Mucosa of descending colon (tissue), 3 donors: ENCODE data around the gene MNAT1. TPM values are rescaled to one million over a fixed set of nuclear protein-coding genes. Genes with fewer than 3 reads are reported as not detected.

ENCODE experiments used
- ATAC-seq: fragments of 200-7000 bp; cut with Tn5 transposase; one replicate; pipeline ENCODE4 v1.9.1; 2020; ENCODE audit warnings: mild to moderate bottlenecking, moderate library complexity
- DNase-seq, 3 donors: peaks; one replicate each; pipeline ENCODE4 v3.0.0-alpha.2; 2020
- H3K36me3 ChIP-seq: fragments of 200-600 bp; one replicate; pipeline ENCODE4 v1.8.0; 2021; ENCODE audit warnings: low read depth, mild to moderate bottlenecking
- H3K4me1 ChIP-seq: fragments of 200-600 bp; one replicate; pipeline ENCODE4 v1.8.0; 2021; ENCODE audit warnings: low read depth, mild to moderate bottlenecking
- H3K4me3 ChIP-seq: fragments of 200-600 bp; one replicate; pipeline ENCODE4 v1.8.0; 2021; ENCODE audit warnings: mild to moderate bottlenecking
- H3K9me3 ChIP-seq: fragments of 200-600 bp; one replicate; pipeline ENCODE4 v1.8.0; 2021; ENCODE audit warnings: mild to moderate bottlenecking
- intact Hi-C, 2 donors: fragments of 100-400 bp; cut with DNase I in 1 of 2; cut with micrococcal nuclease in 1 of 2; formaldehyde crosslinking; loops; one replicate each; pipeline versions ENCODE4 v1.11.0 to v1.11.1; 2022; cut with DNase I, micrococcal nuclease
- total RNA-seq, 3 donors: library from RNA; stranded (reverse); fragmentation: NEBNext Ultra II Directional in 2 of 3; extraction: Animal tissue kit (Norgen Biotek cat#: 25700) in 2 of 3; gene quantifications; one replicate each; pipeline versions ENCODE4 v1.2.1 to v1.2.4, GENCODE V29; 2021 to 2023
- TF ChIP-seq, protein P1 (sequence below): fragments of 200-600 bp; IDR thresholded peaks from one replicate; pipeline ENCODE4 v1.8.0; 2022; ENCODE audit warnings: antibody characterized with exemption, mild to moderate bottlenecking
- donor health status: DM: no; HTN: no; CAD: no; lungs with moderate emphysema.
- donor health status: DM: no; HTN: no; CAD: no.
- donor health status: DM: no; HTN: yes; CAD: no.

The MNAT1 gene
- total RNA-seq, 3 donors from 2014 or later, result 13.4 to 19.8 (median 14.3) TPM

DNA sequence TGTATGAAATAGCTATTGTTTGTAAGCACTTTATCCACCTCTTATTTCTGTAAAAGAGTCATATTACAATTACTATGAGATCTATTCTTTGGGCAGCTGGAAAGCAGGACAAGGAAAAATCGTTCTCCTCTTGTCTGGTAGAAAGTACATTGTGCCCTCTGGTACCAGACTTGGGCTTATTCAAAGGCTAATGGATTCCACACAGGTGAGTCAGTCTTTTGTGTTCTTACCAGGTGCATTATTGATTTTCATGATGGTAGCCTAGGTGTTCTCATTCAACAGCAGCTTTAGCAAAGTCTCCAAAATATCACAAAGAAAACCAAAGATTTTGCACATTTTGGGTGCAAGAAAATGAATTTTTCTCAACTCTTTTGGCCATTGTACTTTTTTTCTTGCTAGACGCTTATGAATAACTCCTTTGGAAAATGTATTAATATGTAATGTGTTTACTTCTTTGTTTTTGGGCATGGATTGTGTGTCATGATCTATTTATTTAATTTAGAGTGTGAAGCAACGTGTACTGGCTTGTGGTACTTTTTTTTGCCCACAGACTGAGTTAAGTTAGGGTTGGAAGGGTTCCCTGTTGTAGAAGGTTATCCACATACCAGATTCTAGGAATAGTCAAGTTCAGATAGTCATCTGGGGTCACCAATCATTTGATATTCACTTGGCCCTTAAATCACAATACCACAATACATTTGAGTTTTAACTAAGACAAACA lies 26.2 kb downstream of the MNAT1 start:
- TF ChIP-seq, protein P1, sequence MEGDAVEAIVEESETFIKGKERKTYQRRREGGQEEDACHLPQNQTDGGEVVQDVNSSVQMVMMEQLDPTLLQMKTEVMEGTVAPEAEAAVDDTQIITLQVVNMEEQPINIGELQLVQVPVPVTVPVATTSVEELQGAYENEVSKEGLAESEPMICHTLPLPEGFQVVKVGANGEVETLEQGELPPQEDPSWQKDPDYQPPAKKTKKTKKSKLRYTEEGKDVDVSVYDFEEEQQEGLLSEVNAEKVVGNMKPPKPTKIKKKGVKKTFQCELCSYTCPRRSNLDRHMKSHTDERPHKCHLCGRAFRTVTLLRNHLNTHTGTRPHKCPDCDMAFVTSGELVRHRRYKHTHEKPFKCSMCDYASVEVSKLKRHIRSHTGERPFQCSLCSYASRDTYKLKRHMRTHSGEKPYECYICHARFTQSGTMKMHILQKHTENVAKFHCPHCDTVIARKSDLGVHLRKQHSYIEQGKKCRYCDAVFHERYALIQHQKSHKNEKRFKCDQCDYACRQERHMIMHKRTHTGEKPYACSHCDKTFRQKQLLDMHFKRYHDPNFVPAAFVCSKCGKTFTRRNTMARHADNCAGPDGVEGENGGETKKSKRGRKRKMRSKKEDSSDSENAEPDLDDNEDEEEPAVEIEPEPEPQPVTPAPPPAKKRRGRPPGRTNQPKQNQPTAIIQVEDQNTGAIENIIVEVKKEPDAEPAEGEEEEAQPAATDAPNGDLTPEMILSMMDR, result no peak
- no peak for ATAC-seq
- DNase-seq, result no peak

DNA sequence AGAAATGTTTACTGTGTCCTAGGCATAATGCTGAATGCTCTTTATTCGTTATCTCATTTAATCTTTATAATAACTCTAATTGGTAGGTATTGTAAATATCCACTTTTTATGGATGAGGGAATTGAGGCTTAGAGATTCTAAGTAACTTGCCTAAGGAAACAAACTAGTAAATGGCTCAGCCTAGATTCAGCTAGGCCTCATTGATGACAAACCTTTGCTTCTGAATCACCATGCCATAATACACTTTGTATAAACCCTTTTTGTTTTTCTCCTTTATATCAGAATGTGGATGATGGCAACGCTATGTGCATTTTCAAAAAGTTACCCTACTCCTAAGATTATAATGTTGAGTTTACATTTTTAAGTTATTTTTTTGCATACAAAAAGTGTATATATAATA lies 34.0 kb downstream of the MNAT1 start:
- Histone ChIP-seq H3K4me1 (no peaks in the 10 kb centered on the region), H3K9me3 (no peaks in the 10 kb centered on the region), H3K4me3 (no peak overlapping the region), H3K36me3 (no peaks in the 10 kb centered on the region)
- TF ChIP-seq, protein P1, result no peak
- DNase-seq, result no peak
- intact Hi-C loops, result no loop called here
- no peak for ATAC-seq

More for the DNA sequence above, 26.2 kb downstream of the MNAT1 start:
- no peak overlapping the region for H3K4me3 ChIP-seq
- H3K4me1 ChIP-seq, result no peaks in the 10 kb centered on the region
- no peaks in the 10 kb centered on the region for H3K9me3 ChIP-seq
- intact Hi-C loops, result no loop called here
- no peaks in the 10 kb centered on the region for H3K36me3 ChIP-seq

DNA sequence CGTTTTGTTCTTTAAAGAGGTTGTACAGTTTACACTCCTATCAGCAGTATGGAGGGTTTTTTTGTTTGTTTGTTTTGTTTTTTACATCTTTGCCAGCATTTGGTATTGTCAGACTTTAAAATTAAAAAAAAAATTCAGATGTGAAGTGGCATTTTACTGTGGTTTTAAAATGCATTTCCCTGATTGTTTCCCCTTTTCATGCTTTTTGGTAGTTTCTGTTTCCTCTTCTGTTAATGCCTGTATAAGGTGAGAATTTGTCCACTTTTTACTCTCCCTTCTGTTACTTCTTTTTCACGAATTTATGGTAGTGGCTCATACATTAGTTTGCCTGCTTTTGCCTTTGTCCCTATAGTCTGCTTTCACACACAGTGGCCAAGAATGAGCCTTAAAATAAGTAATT lies 36.6 kb downstream of the MNAT1 start:
- H3K36me3 ChIP-seq, result no peaks in the 10 kb centered on the region
- no peak overlapping the region for H3K4me3 ChIP-seq
- ATAC-seq (no peak), DNase-seq (no peak)
- intact Hi-C loops, result no loop called here
- H3K4me1 ChIP-seq, result no peaks in the 10 kb centered on the region
- TF ChIP-seq, protein P1, result no peak
- no peaks in the 10 kb centered on the region for H3K9me3 ChIP-seq

DNA sequence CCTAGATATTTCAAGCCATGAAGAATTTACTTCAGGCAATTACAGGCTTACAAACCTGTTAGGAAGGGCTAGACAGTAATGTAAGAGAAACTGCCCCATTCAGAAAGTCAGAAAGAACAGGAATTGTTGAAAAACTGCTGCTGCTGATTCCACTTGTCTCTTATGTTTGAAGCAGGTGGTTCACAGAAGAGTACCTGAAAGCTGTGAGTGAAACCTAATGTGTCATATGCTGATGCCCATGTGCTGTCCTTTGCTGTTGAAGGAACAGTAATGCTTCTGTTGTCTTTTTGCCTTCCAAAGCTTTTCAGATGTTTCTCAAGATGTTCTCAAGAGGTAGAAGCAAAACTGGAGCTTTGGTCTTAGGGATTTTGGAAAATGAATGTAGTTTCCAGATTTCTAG lies 39.0 kb downstream of the MNAT1 start:
- TF ChIP-seq, protein P1, result no peak
- intact Hi-C loops, result no loop called here
- ATAC-seq (no peak), DNase-seq (no peak)
- no peaks in the 10 kb centered on the region for H3K36me3 ChIP-seq
- H3K9me3 ChIP-seq, result no peaks in the 10 kb centered on the region
- H3K4me3 ChIP-seq, result no peak overlapping the region
- no peaks in the 10 kb centered on the region for H3K4me1 ChIP-seq

DNA sequence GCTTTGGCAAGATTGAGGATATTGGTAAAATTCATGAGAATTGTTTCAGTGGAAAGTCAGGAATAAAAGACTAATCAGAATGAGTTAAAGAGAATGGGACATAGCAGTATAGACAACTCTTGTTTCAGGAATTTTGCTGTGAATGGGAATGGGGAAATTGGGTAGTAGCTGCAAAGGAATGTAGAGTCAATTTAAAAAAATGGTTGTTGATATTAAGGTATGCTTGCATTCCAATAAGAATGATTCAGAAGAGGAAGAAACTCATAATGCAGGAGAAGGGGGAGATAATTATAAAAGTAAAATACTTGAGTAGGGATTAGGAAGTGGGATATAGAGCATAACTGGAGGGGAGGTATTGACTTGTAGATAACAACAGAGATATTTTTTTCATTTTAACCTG lies 40.7 kb downstream of the MNAT1 start:
- DNase-seq, result no peak
- no peaks in the 10 kb centered on the region for H3K9me3 ChIP-seq
- intact Hi-C loops, result no loop called here
- no peaks in the 10 kb centered on the region for H3K4me1 ChIP-seq
- TF ChIP-seq, protein P1, result no peak
- H3K36me3 ChIP-seq, result no peaks in the 10 kb centered on the region
- ATAC-seq, result no peak
- no peak overlapping the region for H3K4me3 ChIP-seq
